ENCODE measurements around the gene RFNG.

Gene RFNG

DNA sequence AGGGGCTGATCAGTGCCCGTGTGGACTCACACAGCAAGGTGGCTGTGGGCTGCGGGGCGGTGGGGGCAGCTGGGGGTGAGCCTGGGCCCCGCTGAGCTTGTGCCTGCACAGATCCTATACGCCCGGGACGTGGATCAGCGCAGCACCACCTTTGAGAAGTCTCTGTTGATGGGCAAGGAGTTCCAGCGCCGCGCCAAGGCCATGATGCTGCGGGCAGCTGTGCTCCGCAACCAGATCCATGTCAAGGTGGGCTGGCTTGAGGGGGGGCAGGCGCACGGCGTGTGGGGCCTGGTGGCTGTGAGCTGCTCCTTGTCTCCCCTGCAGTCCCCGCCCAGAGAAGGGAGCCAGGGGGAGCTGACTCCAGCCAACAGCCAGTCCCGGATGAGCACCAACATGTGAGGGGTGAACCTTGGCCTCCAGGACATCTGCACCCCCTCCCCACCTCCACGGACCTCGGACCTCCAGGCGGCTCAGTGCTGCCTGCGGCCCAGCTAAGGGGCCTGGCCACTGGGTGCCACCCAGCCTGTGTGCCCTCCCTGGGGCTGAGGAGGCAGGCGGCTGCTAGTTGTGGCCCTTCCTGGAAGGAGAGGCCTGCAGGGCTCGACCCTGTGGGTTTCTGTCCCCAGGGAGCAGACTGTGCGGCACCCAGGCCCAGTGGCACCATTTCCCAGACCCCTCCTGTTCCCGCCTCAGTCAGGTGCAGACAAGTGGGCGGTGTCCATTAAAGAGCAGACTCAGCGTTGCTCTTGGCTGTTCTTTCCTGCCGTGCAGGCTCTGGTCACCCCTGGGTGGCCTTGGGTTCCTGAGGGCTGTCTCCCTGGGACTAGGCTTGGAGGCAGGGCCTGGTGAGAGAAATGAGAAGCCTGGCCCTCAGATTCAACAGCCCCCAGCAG is 5.4 kb upstream of the RFNG start:
- no peak for DNase-seq

DNA sequence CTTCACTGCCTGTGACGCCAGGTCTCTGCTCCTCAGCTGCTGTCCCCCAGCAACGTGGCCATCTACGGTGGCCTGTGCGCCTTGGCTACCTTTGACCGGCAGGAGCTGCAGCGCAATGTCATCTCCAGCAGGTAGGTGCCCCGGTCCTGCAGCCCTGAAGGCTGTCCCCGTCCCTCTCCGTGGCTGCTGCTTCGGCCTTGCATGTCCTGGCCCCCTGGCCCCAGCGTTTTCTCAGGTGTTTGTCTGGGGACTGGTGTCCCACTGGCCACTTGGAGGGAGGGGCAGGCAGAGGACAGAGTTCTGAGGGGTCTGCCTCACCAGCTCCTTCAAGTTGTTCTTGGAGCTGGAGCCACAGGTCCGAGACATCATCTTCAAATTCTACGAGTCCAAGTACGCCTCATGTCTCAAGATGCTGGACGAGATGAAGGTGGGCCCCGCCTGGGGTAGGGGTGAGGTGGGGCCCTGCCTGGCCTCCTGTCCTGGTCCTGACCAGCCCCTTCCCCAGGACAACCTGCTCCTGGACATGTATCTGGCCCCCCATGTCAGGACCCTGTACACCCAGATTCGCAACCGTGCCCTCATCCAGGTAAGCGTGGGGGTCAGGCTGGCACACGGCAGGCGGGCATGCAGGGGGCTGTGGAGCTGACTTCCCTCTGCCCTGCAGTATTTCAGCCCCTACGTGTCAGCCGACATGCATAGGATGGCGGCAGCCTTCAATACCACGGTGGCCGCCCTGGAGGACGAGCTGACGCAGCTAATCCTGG is 4.5 kb upstream of the RFNG start:
- DNase-seq: no peak

DNA sequence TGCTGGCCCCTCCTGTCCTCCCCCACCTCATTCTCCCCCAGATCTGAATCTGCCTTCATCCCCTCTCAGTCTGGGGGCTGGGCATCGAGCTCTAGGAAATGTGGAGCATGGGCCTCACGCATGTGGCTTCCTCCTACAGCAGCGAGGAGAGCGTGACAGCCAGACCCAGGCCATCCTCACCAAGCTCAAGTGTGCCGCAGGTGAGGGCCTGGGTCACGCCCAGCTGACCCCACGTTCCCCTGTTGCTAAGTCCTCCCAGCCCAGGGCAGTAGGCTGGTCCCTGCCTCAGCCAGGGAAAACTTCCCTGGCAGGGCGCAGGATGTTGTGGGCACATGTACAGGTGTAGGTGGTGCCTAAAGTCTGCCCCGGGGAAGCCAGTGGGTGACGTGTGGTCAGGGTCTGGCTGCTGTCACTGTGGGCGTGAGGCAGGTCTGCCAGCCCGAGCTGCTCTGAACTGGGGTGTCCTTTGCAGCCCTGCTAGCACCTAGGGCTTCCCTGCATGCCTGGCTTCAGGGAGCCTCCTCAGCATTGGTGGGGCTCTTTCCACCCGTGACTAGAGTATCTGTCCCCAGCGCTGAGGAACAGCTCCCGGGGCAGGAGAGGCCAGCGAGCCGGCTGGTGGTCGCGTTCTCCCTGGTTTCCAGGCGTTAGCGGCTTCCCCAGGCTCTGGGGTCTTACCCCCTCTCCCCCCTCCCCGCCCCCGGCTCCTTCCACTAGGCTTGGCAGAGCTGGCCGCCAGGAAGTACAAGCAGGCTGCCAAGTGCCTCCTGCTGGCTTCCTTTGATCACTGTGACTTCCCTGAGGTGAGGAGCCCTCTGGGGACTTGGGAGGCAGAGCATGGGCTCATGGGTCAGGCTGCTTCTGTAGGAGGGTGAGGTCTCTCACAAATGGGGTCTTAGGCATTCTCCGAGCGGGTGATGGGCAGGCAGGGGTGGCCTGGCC is 3.7 kb upstream of the RFNG start:
- DNase-seq: no peak

DNA sequence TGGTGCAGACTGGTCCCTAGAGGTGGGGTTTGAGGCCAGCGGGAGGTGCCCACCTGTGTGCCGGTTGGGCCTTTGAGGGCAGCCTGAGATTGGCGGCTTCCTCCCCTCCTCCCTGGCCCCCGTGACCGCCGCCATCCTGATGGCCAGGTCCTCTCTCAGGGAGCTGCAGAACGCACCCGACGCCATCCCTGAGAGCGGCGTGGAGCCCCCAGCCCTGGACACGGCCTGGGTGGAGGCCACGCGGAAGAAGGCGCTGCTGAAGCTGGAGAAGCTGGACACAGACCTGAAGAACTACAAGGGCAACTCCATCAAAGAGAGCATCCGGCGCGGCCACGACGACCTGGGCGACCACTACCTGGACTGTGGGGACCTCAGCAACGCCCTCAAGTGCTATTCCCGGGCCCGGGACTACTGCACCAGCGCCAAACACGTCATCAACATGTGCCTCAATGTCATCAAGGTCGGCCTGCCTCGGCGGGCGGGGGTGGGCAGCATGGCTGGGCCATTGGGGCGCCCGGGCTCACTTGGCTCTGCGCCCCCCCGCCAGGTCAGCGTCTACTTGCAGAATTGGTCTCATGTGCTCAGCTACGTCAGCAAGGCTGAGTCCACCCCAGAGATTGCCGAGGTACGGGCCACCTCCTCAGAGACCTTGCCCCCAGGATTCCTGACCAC is 2.9 kb upstream of the RFNG start:
- DNase-seq: no peak

DNA sequence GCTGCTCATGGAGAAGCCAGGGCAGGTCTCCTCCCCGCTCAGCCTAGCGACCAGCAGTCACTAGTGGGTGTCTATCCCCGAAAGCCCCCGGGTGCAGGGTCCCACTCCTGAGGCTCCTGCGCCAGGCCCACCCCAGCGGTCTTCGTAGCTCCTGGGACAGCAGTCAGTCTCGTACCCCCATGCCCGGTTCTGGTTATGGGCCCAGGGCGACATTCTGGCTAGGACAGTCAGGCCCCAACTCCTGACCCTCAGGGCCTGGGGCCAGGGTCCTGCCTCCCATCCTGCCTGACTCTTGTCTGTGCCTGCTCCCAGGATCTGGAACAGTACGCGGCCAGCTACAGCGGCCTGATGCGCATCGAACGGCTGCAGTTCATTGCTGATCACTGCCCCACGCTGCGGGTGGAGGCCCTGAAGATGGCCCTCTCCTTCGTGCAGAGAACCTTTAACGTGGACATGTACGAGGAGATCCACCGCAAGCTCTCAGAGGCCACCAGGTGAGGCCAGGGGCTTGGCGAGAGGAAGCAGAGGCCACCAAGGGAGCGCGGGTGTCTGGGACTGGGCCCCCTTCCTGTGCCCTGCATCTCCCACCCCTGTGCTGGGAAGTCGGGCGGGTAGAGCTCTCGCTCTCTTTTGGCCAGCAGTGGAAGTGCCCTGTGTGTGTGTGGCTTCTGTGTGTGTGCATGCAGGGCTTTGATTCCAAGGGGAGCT is 2.1 kb upstream of the RFNG start:
- DNase-seq: no peak

DNA sequence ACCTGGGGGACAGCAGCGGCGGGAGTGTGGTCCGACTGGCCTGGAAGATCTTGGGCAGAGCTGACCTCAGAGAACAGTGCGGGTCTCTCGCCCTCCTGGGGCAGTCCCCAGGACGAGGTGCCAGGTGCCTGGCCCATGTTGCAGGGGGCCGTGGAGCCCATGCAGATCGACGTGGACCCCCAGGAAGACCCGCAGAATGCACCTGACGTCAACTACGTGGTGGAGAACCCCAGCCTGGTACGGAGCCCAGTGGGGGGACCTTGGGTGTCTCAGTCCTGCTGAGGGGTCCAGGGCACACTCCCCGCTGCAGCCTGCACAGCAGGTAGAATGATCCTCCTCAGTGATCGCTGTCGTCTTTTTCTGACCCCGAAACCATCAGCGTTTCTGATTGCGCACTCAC is 1.5 kb upstream of the RFNG start:
- no peak for DNase-seq

DNA sequence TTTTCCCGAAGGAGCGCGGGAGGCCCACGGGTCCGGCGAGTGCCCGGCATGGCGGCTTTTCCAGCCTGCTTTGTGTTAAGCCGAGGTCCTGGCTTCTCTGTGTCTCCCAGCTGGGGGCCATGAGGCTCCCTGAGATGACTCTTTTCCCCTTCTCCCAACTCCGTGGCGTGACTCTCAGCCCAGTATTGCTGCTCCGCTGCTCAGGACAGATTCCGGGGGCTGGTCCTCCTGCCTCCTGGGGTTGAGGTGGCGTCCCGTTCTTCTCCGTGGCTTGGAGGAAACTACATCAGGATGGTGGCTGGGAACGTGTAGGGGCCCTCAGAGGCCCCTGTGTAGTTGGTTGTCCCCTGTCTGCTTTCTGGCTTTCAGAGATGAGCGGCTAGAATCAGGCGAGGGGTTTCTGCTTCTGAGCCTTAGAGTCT is 1.0 kb upstream of the RFNG start:
- DNase-seq: no peak

DNA sequence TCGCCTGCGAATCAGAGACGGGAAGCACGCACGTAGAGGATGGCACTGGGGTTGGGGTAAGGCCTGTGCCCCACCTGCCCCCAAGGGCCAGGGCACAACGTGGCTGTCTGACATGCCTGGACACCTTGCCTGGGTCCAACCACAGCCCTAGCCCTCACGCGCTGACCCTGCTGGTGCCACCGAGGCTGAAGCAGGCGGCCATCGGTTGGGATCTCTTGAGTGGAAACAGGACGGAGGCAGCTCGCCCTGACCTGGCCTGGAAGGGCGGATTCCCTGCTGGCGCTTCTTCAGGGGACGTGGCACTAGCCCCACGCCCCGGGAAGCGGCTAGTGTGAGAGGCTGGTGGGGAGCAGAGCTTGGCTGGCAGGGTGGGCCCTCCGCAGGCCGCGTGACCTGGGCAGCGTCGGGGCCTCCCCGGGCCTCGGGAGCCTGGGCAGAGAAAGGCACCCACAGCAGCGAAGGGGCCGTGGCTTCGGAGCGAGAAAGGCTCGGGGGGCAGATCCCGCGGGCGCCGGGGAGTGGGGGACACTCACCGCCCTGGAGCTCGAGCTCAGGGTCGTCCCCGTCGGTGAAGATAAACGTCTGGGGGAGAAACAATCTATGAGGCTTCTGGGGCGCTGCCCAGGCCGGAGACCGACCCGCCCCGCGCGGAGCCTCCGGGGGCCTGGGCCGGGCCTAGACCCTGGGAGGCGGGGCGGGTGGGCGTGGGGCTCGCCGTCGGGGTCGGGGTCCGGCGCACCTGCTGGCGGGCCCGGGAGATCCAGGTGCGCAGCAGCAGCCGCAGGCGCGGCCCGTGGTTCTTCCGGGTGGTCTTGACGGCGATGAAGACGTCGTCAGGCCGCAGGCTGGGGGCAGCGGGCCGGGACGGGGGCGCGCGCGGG is 610 bp downstream of the RFNG start:
- DNase-seq: no peak

DNA sequence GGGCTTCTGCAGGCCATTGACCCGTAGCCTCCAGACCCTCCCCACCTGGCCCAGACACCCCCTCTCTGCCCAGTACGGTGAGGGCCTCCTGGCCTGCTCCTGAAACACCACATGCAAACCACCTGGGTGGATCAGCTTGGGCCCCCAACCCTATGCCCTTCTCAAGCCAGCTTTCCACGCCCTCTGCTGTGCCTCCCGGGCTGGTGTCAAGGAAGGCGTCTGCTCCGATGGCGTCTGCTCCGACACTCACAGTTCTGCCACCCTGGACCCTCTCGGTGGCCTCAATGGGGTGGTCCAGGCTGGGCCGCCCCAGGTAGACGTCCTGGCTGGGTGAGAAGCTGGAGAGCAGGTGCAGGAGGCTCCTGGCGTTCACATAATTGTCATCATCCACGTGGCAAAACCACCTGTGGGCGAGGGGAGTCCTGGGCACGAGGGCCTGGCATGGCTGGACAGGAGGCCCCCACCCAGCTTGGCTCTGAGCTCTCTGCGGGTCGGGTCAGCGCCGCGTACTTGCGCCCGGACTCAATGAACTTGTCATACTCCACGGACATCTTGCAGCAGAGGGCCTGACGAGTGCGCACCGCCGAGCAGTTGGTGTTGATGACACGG is 1.4 kb downstream of the RFNG start:
- no peak for DNase-seq

DNA sequence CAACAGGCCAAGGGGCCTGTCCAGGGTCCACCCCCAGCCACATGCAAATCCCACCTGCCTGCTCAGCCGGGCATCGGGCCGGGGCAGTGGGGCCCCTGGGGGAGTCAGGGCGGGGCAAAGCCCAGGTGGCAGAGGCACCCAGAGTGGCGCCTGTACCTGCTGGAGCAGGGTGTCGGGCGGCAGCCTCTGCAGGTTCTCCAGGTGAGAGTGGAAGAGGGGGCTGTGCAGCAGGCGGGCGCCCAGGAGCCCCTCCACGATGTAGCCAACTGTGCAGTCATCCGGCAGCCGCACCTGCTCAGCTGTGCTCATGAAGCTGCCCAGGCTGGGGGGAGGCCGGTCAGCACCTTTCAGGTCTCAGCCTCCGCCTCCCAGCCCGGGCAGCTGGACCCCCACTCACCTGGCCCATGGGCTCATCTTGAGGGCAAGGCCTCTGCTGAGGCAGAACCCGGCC is 2.1 kb downstream of the RFNG start:
- DNase-seq: no peak

DNA sequence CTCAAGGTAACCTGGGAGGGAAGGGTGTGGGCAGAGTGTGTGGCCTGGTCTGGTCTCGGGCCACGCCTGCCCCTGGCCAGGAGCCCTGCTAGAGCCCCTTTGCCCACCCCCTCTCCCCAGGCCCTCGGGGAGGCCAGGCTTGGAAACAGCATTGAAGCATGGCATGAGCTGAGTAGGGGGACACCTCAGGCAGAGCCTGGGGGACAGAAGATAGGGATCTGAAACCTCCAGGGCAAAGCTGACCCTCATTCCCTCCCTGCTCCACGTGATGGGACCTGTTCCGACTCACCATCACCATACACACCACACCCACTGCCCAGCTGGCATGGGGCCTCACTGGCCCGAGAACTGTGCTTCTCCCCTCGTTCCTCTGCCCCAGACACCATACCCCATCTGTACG is 2.5 kb downstream of the RFNG start:
- no peak for DNase-seq

DNA sequence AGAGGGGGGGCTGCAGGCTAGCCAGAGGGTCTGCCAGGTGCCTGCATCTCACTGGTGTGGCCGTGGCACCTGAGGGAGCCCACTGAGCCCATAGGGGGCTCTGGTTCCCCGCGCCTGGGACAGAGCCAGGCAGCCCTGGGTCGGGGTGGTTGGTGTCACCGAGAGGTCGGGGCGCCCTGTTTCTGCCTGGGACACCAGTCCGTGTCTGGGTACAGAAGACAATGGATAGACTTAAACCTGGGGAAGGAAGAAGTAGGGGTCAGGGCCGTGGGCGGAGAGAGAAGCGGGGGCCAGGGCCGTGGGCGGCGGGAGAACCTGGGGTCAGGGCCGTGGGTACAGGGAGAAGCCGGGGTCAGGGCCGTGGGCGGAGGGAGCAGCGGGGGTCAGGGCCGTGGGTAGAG is 3.0 kb downstream of the RFNG start:
- DNase-seq: no peak

DNA sequence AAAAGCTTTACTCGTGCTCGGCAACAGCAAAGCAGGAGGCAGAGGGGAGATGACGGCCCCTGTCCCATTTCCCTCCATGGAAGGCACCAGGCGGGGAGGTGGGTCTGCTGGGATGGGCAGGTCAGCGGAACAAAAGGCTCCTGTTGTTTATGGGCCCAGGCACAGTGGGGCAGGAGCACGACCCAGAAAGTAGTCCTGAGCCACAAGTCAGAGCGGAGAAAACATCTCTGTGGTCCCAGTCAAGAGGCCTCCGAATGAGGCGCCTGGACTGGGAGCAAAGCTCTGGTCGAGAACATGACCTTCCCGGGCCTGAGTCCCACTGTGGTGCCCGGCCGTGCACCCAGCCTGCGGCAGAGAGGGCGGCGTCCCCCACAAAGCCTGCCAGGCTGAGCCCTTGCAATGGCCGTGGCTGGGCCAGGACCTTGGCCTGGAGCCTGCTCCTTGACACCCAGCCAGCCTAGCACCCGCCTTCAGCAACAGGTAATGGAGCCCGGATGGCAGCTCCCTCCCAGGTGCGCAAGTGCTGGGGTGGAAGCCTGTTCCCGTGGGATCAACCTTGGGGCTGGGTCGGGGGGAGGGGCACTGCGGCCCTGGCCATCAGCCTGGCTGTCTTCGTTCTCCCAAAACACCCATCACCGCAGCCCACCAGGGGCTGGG is 3.6 kb downstream of the RFNG start:
- no peak for DNase-seq

DNA sequence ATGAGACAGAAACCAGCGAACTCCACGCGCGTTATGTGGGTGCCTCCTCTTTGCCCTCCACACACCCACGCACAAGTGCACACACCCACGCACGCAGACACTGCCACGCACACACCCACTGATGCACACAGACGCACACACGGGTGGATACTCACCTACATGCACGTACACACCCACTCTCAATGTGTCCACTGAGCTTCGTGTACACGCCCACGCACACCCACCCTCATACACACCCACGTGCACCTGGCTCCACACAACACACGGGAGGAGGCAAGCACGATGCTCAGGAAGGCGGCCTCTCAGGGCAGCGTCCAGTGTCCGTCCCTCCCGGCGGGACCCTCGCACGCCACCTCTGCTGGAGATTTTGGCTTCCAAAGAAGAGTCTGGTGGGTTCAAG is 4.2 kb downstream of the RFNG start:
- DNase-seq: no peak

DNA sequence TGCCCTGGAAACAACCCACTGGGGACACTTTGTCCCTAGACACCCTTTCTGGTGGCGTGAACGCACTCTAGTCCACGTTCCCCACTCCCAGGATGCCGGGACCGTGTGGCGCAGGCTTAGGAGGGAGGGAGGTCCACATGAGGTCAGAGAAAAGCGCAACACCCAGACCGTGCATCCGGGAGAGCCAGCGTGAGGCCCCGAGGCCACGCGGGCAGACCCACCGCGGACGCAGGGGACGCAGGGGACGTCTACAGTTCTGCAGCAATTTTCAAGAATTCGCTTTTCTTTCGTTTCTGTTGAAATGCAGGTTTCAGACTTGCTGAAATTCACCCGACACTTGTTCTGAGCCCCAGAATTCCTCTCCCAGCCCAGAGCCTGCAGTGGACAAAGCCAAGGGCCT is 4.7 kb downstream of the RFNG start:
- no peak for DNase-seq

DNA sequence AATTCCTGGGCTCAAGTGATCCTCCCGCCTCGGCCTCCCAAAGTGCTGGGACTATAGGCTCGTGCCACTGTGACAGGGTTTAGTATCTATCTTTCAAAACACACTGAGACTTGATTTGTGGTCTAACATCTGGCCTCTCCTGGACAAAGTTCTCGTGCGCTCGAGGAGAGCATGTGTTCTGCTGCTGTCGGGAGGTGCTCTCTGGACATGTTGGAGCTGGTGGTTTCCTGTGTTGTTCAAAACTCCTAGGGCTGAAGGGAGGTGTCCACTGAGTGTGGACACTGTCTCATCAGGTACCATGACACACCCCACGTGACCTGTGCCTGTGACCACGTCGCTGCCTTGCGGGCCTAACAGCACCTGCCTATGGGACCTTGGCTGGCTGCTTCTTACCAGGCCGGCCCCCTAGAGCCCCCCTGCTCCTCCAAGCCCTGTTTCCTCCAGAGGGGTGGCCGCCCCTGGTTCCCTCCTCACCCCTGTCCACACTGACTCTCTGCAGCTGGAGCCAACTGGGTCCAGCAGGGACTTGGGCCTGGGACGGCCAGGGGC is 5.6 kb downstream of the RFNG start:
- DNase-seq: no peak

DNA sequence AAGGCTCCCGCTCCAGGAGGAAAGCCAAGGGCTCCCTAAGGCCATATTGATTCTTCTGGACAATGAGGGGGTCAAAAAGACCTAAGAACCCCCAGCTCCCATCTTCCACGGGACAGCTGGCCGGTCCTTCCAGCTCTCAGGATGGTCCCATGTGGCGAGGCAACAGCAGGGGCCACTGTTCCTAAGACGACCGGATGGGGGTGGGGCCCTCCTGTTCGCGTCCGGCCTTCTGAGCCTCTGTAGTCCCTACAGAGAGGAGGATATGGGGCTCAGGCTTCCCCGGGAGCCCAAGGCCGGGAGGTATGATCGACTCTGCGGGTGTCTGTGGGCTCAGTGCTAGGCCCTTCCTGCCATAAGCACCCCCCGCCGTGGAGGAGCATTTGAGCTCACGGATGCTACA is 8.1 kb downstream of the RFNG start:
- no peak for DNase-seq

DNA sequence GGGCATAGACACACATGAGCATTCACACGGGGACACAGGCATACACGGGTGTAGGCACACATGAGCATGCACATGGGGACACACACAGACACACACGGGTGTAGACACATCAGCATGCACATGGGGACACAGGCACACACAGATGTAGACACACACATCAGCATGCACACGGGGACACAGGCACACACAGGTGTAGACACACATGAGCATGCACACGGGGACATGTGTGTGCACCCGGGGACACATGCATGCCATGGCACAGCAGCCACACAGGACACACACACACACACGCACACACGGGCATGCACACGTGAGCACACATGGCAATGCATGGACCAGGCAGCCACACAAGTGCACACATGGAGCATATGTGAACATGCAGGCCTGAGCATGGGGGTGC is 9.0 kb downstream of the RFNG start:
- DNase-seq: no peak

DNA sequence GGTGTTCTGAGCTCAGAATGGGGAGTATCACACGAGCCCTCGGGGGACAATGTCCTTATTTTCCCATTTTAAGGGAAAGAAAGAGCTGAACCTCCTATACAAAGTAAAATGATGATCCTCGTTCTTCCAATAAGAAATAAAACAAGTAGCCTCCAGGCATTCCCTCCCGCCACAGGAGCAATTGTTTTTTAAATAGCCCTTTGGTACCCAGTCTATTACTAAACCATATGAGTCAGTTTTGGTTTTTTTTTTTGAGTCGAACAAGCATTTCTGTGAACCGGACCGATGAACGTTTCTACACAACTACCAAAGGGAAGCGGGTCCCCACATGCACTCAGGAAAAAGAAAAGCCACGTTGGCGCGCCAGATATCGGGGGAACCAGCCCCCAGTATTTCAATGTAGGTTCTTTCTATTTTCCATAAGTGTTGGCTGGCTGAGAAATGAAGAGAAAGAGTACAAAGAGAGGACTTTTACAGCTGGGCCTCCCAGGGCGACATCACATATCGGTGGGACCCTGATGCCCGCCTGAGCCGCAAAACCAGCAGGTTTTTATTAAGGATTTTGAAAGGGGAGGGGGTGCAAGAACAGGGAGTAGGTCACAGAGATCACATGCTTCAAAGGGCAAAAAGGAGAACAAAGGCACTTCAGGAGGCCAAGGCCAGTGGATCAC is 10.3 kb downstream of the RFNG start:
- DNase-seq: no peak

Data from GOT3 (cell line).